GM12892 (cell line): ENCODE results near the gene SCGB1D1.
"Not testable (repeated sequence)": the region's sequence is repeated elsewhere in the genome, so short reads cannot be mapped to it uniquely, and the experiment has no call there.

Source experiments
- DNase-seq: peaks from one replicate; pipeline ENCODE4 v3.0.0; 2011; ENCODE audit not compliant: insufficient read length
- FAIRE-seq: peaks from 2 replicates; lab custom pipeline; 2011; peaks lifted over from hg19 to GRCh38; lab: Jason Lieb, UNC
- POLR2A ChIP-seq: IDR thresholded peaks from 2 replicates; pipeline ENCODE4 v1.6.1; 2011; ENCODE audit warnings: low read depth, low read length, control low read depth
- POLR2AphosphoS5 ChIP-seq: IDR thresholded peaks from 2 replicates; pipeline ENCODE4 v1.6.1; 2011; ENCODE audit warnings: low read depth, low read length, control low read depth
- TAF1 ChIP-seq: IDR thresholded peaks from 2 replicates; pipeline ENCODE4 v1.6.1; 2011; ENCODE audit warnings: low read depth, mild to moderate bottlenecking, control low read depth, low read length, borderline replicate concordance

The SCGB1D1 gene

DNA sequence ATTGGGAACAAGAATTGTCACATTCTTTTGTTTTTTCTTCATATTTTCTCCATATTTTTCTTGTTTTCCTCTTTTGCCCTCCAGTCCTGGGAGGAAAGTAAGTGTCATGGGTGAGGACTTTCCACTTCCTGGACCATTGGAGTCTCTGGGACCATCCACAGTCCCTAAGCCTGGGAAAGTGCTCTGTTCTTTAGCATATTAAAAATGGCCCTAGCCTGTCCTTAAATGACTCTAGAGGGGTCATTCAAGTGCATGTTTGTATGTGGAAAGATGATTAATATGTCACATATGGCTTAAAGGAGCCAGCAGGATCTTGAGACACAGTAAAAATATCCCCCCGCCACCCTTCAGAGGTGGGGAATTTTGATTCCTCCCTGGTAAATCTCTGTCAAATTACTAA is 20.1 kb upstream of the SCGB1D1 start:
- no peak for FAIRE-seq
- DNase-seq, result no peak
- TF ChIP-seq POLR2A, result no peak
- no peak for TF ChIP-seq TAF1
- no peak for TF ChIP-seq POLR2AphosphoS5

DNA sequence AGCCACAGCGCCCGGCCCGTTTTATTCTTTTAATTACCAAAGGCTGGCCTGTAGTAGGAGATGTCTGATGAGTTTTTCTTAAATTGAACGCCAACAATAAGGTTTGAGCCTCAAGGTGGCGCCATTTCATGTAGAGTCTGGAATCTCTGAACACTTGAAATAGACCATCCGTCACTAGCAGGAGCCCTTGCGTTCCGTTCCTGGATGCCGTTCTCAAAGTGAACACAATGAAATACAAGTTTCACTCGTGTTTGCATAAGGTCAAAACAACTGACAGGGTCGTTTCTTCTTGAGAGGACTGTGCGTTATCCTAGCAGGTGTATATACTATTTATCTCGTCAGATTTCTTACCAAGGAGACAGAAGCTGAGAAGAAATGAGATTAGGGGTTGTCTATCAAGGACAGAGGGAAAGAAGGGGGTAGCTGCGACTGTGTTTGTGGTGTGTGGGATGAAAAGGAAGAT is 18.7 kb upstream of the SCGB1D1 start:
- FAIRE-seq (peak; percentile 74), DNase-seq (no peak)
- TF ChIP-seq POLR2A, result no peak
- no peak for TF ChIP-seq TAF1
- TF ChIP-seq POLR2AphosphoS5, result no peak

DNA sequence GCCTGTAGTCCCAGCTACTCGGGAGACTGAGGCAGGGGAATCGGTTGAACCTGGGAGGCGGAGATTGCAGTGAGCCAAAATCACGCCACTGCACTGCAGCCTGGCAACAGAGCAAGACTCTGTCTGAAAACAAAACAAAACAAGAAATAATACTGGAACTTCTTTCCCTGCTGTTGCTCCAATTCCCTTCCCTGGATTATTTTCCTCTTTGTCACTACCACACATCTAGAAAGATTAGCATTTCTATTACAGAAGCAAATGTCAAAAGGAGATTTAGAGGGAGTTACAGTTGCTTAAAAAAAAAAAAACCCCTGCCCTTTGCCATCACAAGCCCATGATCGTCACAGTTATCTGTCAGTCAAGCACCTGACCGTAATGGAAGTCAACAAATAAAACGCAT is 17.7 kb upstream of the SCGB1D1 start:
- TF ChIP-seq POLR2A (no peak), POLR2AphosphoS5 (no peak), TAF1 (no peak)
- DNase-seq (no peak), FAIRE-seq (no peak)

DNA sequence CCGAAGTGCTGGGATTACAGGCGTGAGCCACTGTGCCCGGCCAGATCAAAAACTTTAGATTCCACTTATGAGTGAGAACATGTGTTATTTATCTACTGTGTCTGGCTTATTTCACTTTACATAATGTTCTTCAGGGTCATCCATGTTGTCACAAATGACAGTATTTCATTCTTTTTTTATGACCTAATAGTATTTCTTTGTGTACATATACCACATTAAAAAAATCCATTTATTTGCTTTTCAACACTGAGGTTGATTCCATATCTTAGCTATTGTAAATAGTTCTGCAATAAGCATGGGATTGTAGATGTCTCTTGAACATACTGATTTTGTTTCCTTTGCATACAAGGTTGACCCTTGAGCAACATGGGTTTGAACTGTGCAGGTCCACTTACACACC is 13.2 kb upstream of the SCGB1D1 start:
- FAIRE-seq, result no peak
- no peak for DNase-seq
- TF ChIP-seq POLR2AphosphoS5 (no peak), POLR2A (no peak), TAF1 (no peak)

DNA sequence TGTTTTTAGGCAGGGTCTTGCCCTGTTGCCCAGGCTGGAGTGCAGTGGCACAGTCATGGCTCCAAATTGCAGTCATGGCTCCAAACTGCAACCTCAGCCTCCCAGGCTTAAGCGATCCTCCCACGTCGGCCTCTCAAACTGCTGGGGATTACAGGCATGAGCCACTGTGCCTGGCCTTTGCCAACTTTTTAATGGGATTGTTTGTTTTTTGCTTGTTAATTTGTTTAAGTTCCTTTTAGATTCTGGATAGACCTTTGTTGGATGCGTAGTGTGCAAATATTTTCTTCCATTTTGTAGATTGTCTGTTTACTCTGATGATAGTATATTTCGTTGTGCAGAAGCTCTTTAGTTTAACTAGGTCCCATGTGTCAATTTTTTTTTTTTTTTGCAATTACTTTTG is 10.0 kb upstream of the SCGB1D1 start:
- FAIRE-seq, result no peak
- TF ChIP-seq POLR2AphosphoS5 (no peak), POLR2A (no peak), TAF1 (no peak)
- DNase-seq, result no peak

DNA sequence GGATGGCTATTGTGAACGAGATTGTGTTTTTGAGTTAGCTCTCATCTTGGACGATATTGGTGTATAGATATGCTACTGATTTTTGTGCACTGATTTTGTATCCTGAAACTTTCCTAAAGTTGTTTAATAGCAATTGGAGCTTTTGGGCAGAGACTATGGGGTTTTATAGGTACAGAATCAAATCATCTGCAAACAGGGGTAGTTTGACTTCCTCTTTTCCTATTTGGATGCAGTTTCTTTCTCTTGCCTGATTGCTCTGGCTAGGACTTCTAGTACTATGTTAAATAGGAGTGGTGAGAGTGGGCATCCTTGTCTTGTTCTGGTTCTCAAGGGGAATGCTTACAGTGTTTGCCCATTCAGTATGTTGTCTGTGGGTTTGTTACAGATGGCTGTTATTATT is 8.9 kb upstream of the SCGB1D1 start:
- DNase-seq (no peak), FAIRE-seq (no peak)
- no peak for TF ChIP-seq POLR2A
- no peak for TF ChIP-seq TAF1
- no peak for TF ChIP-seq POLR2AphosphoS5

DNA sequence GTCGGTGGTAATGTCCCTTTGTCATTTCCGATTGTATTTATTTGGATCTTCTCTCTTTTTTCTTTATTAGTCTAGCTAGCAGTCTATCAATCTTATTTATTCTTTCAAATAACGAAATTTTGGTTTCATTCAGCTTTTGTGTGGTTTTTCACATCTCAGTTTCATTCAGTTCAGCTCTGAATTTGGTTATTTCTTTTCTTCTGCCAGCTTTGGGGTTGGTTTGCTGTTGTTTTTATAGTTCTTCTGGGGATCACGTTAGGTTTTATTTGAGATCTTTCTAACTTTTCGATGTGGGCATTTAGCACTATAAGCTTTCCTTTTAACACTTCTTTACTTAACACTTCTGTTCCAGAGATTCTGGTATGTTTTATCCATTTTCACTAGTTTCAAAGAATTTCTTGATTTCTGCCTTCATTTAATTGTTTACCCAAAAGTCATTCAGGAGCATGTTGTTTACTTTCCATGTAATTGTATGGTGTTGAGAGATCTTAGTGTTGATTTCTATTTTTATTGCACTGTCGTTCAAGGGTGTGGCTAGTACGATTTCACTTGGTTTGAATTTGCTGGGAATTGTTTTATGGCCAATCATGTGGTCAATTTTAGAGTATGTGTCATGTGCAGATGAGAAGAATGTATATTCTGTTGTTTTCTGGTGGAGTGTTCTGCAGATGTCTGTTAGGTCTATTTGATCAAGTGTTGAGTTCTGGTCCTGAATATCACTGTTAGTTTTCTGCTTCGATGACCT is 7.7 kb upstream of the SCGB1D1 start:
- DNase-seq, result no peak
- no peak for FAIRE-seq
- TF ChIP-seq TAF1 (no peak), POLR2AphosphoS5 (no peak), POLR2A (no peak)

DNA sequence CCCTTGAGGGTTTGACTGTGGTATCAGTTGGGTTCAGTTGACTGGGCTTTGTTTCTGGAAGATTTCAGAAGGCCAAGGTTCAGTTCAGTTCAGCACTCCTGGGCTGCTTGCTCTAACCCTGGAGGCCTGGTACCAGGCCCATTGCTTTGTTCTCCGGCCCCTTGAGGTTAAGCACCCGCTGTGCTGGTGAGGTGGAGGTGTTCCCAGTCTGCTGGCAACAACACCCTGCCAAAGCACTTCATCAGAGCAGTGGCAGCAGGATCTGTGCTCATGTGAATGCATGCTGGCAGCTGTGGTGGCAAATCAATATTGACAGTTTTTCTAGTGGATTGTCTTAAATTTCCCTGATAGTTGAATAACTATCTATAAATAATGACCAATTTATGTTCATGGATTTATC is 3.8 kb upstream of the SCGB1D1 start:
- no peak for TF ChIP-seq TAF1
- TF ChIP-seq POLR2A, result no peak
- TF ChIP-seq POLR2AphosphoS5, result no peak
- DNase-seq, result no peak

DNA sequence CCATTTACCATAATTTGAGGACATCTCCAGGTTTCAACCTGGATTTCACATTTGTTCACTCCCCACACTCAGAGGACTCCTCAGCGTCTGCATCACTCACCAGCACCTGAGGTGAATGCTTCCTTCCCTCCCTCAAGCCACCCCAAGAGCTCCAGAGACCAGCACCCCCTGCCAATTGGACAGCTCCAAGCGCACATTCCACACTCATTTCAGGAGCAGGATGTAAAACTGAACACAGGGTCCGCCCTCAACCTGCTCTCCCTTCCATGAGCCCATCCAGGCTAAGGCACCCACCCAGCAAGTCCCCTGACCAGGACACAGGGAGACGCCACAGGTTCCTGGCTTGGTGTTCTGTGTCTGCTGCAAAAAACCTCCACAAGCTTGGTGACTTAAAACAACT is 3.9 kb downstream of the SCGB1D1 start:
- FAIRE-seq (no peak), DNase-seq (no peak)
- TF ChIP-seq POLR2A, result no peak
- no peak for TF ChIP-seq TAF1
- no peak for TF ChIP-seq POLR2AphosphoS5

More for the DNA sequence above, 3.8 kb upstream of the SCGB1D1 start:
- FAIRE-seq, result no peak

DNA sequence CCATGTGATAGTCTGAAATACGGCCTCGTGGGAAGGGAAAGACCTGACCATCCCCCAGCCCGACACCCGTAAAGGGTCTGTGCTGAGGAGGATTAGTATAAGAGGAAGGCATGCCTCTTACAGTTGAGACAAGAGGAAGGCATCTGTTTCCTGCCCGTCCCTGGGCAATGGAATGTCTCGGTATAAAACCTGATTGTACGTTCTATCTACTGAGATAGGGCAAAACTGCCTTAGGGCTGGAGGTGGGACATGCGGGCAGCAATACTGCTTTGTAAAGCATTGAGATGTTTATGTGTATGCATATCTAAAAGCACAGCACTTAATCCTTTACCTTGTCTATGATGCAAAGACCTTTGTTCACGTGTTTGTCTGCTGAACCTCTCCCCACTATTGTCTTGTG is 5.0 kb downstream of the SCGB1D1 start:
- FAIRE-seq, DNase-seq: not testable (repeated sequence)

DNA sequence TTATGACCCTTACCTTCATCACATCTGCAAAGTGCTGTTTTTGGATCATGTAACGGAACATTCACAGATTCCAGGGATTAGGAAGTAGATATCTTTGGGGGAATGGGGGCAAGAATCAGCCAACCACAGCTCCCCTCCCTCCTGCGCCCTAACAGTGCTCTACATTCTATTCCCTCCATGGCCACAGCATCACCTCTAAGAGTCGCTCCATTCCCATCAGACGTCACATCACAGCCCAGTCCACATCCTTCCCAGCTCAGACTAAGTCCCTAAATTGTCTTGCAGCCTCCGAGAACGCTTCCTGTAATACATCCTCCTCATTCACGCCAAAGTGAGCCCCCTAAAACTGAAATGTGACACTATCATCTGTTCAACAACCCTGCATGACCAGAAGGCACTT is 5.9 kb downstream of the SCGB1D1 start:
- DNase-seq (no peak), FAIRE-seq (no peak)
- TF ChIP-seq POLR2A (no peak), POLR2AphosphoS5 (no peak), TAF1 (no peak)

DNA sequence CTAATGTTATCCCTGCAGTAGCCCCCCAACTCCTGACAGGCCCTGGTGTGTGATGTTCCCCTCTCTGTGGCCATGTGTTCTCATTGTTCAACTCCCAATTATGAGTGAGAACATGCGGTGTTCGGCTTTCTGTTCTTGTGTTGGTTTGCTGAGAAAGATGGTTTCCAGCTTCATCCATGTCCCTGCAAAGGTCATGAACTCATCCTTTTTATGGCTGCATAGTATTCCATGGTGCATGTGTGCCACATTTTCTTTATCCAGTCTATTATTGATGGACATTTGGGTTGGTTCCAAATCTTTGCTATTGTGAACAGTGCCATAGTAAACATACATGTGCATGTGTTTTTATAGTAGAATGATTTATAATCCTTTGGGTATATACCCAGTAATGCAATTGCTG is 7.4 kb downstream of the SCGB1D1 start:
- not testable (repeated sequence) for FAIRE-seq, DNase-seq
